HG03565 (cell line): ENCODE measurements around the gene SSPN.

Source experiments
- ATAC-seq: cut with Tn5 transposase; IDR thresholded peaks from one replicate; pipeline ENCODE4 v1.9.1; 2021; ENCODE audit warnings: mild to moderate bottlenecking, moderate library complexity; ENCODE audit not compliant: unreplicated experiment

SSPN gene

DNA sequence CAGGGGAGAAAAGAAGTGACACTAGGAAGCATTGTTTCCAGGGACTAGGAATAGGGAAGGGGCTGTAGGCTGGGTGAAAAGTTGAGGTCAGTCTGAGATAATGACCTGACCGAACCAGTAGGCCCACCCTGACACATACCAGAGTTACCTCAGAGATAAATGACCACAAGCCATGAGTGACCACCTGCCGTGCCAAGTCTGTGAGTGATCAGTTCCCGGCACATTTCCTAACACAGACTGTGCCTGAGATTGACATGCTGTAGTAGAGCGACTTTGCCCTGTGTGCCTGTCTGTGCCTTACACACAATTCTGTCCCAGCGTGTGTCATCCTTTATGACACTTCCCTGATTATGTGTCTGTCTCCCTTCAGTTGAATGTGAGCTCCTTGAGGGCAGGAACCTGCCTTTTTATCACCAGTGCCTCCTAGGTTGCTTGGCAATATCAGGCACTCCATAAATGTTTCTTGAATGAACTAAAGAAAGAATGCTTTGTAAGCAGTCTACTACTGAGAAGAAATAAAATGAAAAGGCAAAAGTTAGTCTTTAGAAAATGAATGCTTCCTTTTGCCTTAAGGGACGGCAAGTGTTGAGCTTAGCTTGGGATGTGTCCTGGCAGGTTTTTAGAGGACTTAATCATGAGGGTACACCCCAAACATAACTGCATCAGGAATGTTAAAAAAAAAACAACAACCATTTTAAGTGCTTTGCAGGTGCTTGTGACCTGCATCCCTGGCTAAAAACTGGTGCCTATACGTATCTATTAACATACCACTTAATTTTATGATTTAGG, 9.6 kb upstream of the SSPN start:
- ATAC-seq: no peak

DNA sequence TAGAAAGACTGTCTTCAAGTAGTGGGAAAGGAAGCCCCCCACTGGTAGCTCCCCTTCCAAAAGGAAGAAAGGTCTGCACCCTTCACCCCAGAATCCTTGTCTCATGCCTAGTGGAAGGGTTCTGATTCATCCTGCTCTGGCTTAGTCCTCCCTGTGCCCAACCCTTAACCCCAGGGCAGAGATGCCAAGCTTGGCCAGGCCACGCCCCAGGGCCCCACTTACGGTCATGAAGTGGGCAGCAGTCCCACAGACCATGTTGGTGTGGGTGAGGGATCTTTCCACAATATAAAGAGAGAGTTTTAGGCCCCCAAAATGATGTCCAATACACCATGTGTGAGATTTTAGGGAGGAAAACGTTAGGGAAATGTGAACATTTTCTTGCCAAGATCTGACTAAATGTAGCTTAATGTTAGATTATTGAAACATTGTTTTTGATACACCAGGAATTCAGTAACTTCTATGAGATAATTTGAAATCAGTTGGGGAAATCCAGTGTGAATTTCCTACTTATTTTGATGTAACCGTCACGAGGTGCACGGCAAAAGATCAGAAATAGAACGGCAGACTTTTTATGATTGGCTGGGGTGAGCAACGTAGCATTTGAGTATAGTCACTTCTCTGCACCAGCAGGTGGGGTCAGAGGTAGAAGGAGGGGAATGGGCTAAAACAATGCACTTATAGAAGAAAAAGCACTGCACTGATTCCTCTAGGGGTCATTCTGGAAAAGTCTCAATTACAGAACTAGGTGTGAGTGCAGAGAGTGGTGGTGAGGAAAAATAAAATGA, 8.2 kb upstream of the SSPN start:
- no peak for ATAC-seq

DNA sequence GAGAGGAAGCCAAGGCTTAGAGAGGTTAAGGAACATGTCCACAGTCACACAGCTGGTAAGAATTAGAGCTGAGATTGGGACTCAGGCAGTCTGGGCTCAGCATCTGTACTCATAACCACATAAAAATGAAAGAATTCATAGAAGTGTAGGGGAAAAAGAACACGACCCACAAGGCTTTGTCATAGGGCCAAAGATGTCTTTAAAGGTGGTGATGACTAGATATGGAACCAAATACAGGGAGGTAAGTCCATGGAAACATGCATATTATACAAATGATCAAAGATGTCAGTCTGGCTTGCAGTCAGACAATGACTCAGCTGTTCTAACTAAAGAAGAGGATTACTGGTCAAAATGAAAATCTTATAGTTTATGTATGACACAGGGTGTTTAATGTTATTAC, 7.2 kb upstream of the SSPN start:
- ATAC-seq: no peak

DNA sequence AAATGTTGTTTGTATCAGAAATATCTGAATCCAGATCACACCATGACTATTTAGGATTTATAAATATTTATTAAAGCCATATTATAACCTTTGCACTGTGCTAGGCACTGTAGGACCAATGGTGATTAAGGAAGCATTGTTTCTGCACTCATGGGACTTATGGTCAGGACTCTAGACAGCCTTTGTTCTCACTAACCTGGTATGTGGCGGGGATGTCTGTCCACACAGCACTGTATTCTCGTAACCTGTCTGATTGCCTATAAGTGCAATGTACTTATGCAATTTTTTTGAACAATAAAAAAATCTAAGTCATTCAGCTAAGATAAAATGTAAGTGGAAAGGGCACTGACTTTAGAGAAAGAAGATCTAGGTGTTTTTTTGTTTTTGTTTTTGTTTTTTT, 6.7 kb upstream of the SSPN start:
- no peak for ATAC-seq

DNA sequence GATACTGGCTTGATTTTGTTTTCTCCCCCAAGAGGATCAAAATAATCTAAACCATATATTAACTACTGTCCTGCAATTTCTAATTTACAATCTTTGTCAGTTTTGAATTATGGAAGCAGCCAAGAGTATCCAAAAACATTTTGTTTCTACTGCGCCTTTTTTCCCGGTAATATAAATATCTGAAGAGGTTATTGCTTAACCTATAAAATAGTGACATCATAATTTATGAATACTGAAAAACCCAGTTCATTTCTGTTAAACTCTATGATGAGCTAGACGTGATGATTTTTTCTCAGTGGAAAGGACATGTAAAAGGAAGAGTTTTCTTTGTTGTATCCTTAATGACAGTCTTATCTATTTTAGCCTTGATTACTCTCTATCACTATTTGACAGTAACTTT, 3.2 kb upstream of the SSPN start:
- no peak for ATAC-seq

DNA sequence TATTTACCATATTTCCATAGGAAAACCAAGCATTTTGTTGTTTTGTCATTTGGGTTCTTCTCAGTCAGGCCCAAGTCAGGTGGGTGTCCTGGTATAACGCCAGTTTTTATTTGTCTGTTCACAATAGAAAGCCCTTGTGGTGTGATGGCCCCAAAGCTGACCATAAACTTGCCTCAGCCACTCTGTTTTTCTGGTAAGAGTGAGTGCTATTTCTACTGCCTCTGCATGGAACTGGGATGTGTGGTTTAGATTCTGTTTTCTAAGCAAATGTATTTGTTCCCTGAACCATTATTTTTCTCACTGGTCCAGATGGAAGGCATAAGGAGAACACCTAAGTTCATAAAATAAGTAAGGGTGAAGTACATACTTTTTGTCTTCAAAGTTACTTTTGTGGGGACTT, 1.8 kb upstream of the SSPN start:
- ATAC-seq: no peak

DNA sequence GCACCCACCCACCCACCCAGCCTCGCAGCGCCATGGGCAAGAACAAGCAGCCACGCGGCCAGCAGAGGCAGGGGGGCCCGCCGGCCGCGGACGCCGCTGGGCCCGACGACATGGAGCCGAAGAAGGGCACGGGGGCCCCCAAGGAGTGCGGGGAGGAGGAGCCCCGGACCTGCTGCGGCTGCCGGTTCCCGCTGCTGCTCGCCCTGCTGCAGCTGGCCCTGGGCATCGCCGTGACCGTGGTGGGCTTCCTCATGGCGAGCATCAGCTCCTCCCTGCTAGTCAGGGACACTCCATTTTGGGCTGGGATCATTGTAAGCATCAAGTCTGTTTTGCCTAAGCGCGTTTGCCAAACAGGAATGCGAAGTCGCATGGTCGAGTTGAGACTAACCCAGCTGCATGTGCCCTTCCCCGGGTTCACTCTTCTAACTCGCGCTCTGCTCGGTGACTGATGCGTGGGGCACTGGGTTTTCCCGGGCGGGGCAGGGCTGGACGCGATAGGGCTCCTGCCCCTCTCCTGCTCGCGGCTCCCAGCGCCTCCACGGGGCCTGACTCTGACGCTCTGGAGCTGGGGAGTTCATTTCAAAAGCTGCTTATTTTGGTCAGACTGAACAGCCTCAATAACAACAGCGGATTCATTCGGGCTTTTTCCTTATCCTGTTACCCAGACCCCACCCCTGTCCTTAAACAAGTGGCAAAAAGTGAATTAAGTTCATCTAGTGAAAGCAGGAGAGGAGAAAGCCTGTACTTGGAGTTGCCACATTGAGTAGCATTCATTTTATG, 458 bp downstream of the SSPN start:
- no peak for ATAC-seq

DNA sequence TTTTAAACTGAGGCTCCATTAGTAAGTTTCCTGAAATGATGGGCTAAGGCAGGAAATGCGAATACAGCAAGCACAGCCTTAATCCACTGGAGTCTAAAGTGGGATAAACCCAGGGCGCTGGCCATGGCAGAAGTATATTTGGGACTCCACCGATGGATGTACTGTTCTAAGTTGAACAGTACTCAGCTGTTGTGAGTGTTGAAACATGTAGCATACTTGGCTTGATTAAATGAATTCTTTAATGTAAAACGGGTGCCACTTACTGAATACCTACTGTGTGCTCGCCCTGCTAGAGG, 996 bp downstream of the SSPN start:
- ATAC-seq: no peak

DNA sequence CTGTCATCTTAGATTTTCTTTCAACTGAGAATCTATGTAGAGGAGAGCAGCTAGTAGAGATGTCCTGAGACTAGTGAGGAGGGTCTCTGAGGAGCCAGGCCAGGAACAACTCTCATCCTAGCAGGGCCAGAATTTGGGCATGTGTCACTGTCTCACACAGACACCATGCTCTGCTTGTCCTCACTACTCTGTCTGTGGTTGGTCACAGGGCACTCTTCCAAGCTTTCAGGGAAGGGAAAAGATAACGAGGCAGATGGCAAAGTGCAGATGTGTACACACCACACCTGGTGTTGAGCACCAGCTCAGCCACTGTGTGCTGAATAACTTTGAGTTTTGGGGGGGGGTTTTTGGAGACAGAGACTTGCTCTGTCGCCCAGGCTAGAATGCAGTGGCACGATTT, 2.5 kb downstream of the SSPN start:
- no peak for ATAC-seq

DNA sequence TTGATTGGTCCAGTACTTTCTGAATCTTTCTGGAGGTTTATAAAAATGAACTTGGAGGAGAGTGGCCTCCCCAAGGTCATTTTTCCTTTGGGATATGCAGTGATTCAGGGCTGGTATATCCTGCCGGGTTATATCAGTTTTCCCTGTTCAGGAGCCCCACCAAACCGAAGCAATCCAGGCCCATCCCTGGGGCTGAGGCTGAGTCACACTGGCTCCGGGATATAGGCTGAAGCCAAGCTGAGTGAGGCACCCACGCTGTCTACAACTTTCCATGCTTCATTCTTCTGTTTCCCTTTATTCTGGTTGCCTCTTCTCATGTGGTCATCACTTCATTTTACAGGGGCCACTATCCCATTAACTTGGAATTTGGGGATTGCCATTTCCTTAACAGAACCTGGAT, 3.4 kb downstream of the SSPN start:
- no peak for ATAC-seq

DNA sequence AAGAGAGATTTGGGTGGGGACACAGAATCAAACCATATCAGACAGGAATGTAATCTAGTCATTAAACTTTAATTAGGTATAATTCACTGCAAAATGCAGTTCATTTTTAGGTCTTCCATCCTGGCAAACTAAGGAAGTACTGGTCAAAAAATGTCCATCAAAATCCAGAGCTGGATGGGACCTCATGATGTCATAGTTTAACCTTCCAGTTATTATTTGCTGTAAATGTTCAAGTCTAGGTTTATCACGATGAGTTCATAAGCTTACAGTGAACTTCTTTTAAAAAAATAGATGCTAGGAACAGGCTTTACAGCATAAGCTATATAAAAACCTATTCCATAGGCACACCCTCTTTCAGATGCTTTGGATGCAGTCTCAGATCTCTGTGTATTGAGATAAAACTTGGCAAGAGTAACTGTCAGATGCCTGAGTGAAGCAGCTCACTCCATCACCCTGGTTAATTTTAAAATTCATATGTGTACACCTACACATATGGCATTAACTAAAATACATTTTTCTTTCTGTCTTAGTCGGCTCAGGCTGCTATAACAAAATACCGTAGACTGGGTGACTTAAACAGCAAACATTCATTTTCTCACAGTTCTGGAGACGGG, 7.9 kb downstream of the SSPN start:
- no peak for ATAC-seq

DNA sequence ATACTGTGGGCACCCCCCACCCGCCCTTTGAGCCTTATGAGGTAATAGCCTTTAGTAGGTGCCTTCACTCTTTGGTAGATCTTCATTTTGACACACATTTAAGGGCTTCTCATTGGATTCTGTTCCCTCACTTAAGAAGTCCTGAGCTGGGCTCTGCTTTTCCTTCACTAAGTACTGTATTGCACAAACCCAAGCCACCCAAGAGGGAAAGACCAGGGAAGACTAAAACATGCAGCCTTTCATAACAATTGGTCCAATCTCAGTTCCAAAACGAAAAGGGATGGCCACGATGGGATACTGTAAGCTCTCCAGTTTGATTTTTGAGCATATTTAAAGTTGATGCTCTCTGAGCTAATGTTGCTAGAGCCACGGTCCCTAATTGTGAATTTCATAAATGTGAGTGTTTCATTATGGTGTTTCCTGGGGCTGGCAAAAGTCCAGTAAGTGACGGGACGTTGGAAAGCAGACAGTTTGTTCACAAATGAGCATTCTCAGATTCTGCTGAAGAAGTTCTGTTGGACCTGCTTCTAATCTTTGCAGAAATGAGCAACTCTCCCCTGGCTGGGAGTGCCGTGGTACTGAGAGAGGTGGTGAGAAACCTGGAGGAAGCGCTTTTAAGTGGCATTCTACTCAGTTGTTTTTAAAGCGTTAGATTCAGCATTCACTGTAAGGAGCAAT, 9.4 kb downstream of the SSPN start:
- ATAC-seq: no peak

DNA sequence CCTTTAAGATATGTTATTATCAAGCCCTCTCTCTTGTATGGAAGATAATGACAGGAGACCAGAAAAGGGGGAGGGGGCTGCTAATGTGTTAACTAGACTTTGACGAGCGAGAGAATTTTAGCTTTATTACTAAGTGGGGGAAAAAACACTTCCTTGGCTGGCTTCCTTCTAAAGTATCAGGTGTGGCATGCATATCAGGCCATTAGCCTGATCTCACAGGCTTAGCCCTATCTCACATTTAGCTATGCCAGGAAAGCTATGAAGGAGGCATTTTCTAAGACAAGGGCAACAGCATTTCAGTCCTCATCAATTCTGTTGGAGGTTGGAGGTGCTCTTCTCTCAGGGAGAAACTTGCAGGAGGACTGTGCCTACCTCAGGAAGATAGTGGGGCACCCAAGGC, 9.9 kb downstream of the SSPN start:
- ATAC-seq: no peak

DNA sequence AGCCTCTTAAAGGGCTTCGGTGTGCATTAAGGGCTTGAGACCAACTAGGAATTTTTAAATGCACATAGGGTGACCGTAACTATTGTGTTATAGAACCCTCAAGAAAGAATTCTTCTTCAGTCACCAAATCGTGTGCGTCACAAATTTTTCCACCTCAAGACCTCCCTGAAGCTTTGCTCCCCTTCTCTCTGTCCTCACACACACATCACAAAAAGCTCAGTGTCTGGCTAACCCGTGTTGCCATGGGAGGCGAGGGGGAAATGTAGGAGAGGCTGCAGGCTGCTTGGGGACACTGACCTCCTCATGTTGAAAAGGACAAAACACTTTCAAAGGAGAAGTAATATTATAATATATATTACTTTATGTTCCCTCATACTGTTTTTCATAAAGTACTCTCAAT, 10.6 kb downstream of the SSPN start:
- ATAC-seq: no peak

DNA sequence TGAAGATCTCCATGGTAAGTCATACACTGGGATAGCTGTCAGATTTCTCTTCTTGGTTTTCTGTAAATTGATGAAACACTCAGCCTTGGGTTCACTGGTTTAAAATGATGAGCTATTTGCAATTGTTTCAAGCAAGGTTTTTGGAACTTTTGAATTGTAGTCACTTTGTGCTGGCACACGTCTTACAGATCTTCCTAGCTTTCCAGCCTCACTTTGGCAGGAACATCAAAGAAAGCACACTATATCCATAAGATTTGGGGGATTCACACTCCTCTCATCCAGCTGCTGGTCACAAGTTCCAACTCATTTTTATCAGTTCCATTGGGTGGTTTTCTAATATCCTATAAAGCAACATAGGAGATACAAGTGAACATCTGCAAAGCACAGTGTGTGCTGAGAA, 16.0 kb downstream of the SSPN start:
- ATAC-seq: no peak

DNA sequence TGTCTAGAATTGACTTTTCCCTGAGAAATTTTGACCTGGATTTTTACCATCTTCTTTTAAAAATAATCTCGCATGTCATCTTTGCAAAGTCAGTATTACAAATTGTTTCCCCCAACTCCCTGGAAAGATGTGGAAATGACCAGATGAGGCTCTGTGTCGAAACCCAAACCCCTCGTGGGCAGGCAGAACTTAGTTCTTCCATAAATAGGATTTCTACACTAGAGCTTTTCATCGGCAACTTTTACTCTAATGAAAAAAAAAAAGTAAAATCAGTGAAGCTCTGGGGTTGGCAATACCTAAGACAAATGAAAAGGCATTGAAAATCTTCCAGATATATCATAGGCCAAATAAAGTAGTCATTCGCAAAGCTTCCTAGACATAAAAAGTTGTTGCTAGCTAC, 17.0 kb downstream of the SSPN start:
- ATAC-seq: no peak

DNA sequence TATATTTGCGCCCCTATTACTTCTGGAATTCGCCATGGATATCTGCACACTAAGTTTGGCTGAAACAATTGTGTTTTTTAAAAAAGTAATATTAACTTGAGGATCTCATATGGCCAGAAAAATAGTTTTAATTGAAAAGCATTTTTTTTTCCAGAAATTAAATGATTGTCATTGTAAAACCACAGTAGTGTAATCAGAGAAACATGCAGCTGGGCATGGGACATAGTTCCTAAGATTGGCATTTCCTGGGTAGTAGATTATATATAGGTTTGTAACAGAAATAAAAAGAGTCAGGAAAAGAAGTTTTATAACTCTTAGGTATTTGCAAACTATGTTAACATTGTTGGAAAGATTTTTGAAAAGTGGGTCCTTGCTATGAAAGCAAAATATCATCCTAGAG, 17.6 kb downstream of the SSPN start:
- no peak for ATAC-seq

DNA sequence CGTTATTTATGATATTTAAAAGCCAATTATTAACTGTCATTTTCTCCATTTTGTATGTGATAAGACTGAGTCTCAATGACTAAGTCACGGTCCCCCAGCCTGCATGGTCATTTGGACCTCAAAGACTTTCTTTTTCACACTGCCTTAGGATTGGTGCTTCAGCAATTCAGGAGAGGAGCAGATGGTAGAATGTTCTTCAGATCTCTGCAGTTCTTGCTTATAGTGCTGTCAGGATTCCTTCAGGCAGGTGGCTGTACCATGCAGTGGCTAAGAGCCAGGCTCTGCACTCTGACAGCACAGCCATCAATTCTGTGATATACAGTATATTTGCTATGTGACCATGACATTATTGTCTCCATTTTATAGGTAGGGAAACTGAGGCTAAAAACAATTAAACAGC, 18.7 kb downstream of the SSPN start:
- ATAC-seq: no peak

DNA sequence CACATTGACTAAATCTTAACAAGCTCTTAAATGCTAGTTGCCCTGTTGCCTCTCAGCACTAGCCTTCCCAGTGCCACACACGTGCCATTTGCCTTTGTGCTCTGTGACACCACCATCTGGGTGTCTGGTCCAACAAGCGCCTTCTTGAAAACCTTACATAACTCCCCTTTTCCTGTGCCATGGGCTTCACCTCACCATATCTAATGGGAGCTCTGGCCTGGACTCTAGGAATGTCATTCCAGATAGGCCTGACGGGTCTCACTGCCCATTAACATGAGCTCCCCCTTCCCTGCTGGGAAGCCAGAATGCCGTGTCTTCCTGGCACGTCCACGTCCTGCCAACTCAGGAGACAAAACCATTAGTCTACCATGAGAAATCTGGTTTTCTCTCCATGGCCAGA, 24.4 kb downstream of the SSPN start:
- no peak for ATAC-seq

DNA sequence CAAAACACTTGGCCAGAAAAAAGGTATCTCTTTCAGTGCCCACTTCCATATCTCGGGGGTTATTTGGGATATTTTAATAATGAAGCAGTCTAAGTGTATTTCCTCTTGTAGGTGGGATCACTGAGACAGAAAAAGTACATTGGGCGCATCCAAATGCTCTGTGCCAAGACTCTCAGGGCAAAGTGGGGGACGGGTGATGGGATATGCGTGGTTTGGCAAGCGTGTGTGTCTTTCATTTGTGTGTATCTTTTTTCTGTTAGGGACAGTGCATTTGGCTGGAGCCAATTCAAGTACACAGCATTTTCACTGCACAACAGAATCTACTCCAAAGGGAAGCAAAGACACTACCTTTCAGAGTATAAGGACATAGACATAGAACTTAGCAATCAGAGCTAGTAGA, 29.3 kb downstream of the SSPN start:
- no peak for ATAC-seq

DNA sequence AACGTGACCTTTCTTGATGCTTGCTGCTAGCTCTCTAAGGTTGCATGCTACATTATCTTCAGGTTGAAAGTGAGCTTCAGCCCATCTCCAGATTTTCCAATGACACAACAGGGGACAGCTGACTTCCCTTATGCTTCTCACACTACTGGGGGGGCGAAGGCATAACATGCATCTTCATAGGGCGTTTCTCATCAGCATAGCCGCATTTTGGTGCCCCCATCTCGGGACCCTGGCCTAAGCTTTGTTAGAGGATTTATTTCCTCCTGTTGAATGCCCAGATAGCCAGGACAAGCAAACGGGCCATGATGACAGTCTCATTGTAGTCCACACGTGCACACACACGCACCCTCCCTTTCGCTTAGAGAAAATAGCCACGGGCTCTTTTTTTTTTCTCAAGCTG, 30.7 kb downstream of the SSPN start:
- ATAC-seq: no peak
